HCT116 (cell line): Measurements from ENCODE around the gene MRPS5. TPM values are rescaled to one million over a fixed set of nuclear protein-coding genes. Genes with fewer than 3 reads are reported as not detected.
"Not testable (repeated sequence)": the region's sequence is repeated elsewhere in the genome, so short reads cannot be mapped to it uniquely, and the experiment has no call there.

Experiments used
- ATAC-seq: fragments of 200-7000 bp; cut with Tn5 transposase; 2 replicates; pipeline ENCODE4 v1.9.1; 2020; ENCODE audit warnings: mild to moderate bottlenecking, moderate library complexity
- BruUV-seq: library from RNA; stranded (reverse); fragments of 400-500 nt; replicated peaks from 2 replicates; lab custom pipeline; 2021; lab: Mats Ljungman, UMichigan
- CTCF ChIA-PET: fragments of 300-600 bp; sonication (Branson Sonifier 250); formaldehyde crosslinking; loops from one replicate; lab custom pipeline; 2021; ENCODE audit warnings: antibody characterized with exemption; lab: Charles Lee
- POLR2A ChIA-PET: fragments of 300-600, 350-600 bp; sonication (Branson Sonifier 250); formaldehyde crosslinking; loops from one replicate; lab custom pipeline; 2021; ENCODE audit warnings: antibody characterized with exemption; lab: Charles Lee
- RAD21 ChIA-PET, 2 experiments: fragments of 300-600 bp; sonication (Branson Sonifier 250); formaldehyde crosslinking; loops; one replicate each; lab custom pipeline; 2023; ENCODE audit warnings: low total read pairs in 2 of 2; ENCODE audit not compliant: uncharacterized antibody in 2 of 2, unreplicated experiment in 2 of 2, low non-redundant PET in 1 of 2; lab: Charles Lee
- DNase-seq: peaks from one replicate; pipeline ENCODE4 v3.0.0-alpha.2; 2010; ENCODE audit warnings: low read depth, low spot score
- H2AFZ ChIP-seq: fragments of 200-600 bp; shearing (Covaris generic), sonication (generic); 2 replicates; pipeline ENCODE4 v1.6.1; 2017; ENCODE audit warnings: low read depth, mixed run types, mixed read lengths, antibody characterized with exemption, low read length; ENCODE audit not compliant: poor library complexity, severe bottlenecking
- H3K27ac ChIP-seq: 2 replicates; pipeline ENCODE4 v1.5.1; 2012; ENCODE audit warnings: low read depth, low read length
- H3K27me3 ChIP-seq: fragments of 200-600 bp; sonication (generic); 2 replicates; pipeline ENCODE4 v1.6.1; 2016; ENCODE audit warnings: mixed run types, low read length, mixed read lengths; ENCODE audit not compliant: insufficient read depth
- H3K36me3 ChIP-seq, 2 experiments: fragments of 200-500 bp in 1 of 2; fragments of 200-600 bp in 1 of 2; sonication (Bioruptor generic) in 1 of 2; sonication (generic) in 1 of 2; 2 replicates each; pipeline versions ENCODE4 v1.5.1 to v1.6.1; 2014 to 2016; ENCODE audit warnings: low read length in 2 of 2, inconsistent platforms in 1 of 2, mixed read lengths in 1 of 2, mixed run types in 1 of 2; ENCODE audit not compliant: insufficient read depth in 2 of 2, control insufficient read depth in 1 of 2
- H3K4me1 ChIP-seq, 2 experiments: fragments of 200-600 bp in 1 of 2; sonication (generic) in 1 of 2; 2 replicates each; pipeline versions ENCODE4 v1.5.1 to v1.6.1; 2012 to 2017; ENCODE audit warnings: low read length in 2 of 2, inconsistent platforms in 1 of 2, mild to moderate bottlenecking in 1 of 2, mixed read lengths in 1 of 2, mixed run types in 1 of 2, moderate library complexity in 1 of 2; ENCODE audit not compliant: insufficient read depth in 2 of 2, control insufficient read depth in 1 of 2
- H3K4me2 ChIP-seq: fragments of 200-600 bp; sonication (generic); 2 replicates; pipeline ENCODE4 v1.6.1; 2017; ENCODE audit warnings: mixed run types, low read length, mixed read lengths
- H3K4me3 ChIP-seq, 2 experiments: fragments of 200-600 bp in 1 of 2; sonication (generic) in 1 of 2; replicated peaks in 1 of 2; 2 replicates each; pipeline ENCODE4 v1.5.1; 2011 to 2016; ENCODE audit warnings: low read length in 2 of 2, control low read depth in 1 of 2, low read depth in 1 of 2, mild to moderate bottlenecking in 1 of 2, mixed read lengths in 1 of 2, mixed run types in 1 of 2
- H3K79me2 ChIP-seq: fragments of 200-600 bp; sonication (generic); 2 replicates; pipeline ENCODE4 v1.6.1; 2017; ENCODE audit warnings: mild to moderate bottlenecking, mixed run types, low read length, moderate library complexity, mixed read lengths; ENCODE audit not compliant: insufficient read depth
- H3K9ac ChIP-seq: fragments of 200-600 bp; sonication (generic); 2 replicates; pipeline ENCODE4 v1.6.1; 2016; ENCODE audit warnings: low read length, mixed read lengths
- H3K9me2 ChIP-seq: fragments of 200-600 bp; sonication (generic), shearing (Covaris generic); 2 replicates; pipeline ENCODE4 v1.6.1; 2017; ENCODE audit warnings: mixed run types, mild to moderate bottlenecking, moderate library complexity; ENCODE audit not compliant: insufficient read depth
- H3K9me3 ChIP-seq, 2 experiments: fragments of 200-500 bp in 1 of 2; fragments of 200-600 bp in 1 of 2; sonication (Bioruptor generic) in 1 of 2; sonication (generic) in 1 of 2; 2 replicates each; pipeline ENCODE4 v1.6.1; 2014 to 2017; ENCODE audit warnings: low read length in 2 of 2, mixed read lengths in 2 of 2, inconsistent platforms in 1 of 2, low read depth in 1 of 2, mild to moderate bottlenecking in 1 of 2, mixed run types in 1 of 2, moderate library complexity in 1 of 2; ENCODE audit not compliant: control insufficient read depth in 1 of 2, insufficient read depth in 1 of 2
- H4K20me1 ChIP-seq: fragments of 200-600 bp; sonication (generic), shearing (Covaris generic); 2 replicates; pipeline ENCODE4 v1.6.1; 2017; ENCODE audit warnings: mixed run types, mild to moderate bottlenecking, moderate library complexity; ENCODE audit not compliant: insufficient read depth
- TCF7L2 ChIP-seq: IDR thresholded peaks from 2 replicates; pipeline ENCODE4 v1.7.0; 2011; ENCODE audit warnings: borderline replicate concordance, inconsistent platforms; ENCODE audit not compliant: insufficient read depth, insufficient read length; ENCODE audit errors: extremely low read depth
- YY1 ChIP-seq: IDR thresholded peaks from 2 replicates; pipeline ENCODE4 v1.6.1; 2011; ENCODE audit warnings: low read length, low read depth, moderate library complexity, mild to moderate bottlenecking; ENCODE audit not compliant: insufficient replicate concordance; ENCODE audit errors: extremely low read depth
- intact Hi-C: fragments of 100-400 bp; cut with micrococcal nuclease; formaldehyde crosslinking; loops from 2 replicates; pipeline ENCODE4 v1.10.0; 2022
- total RNA-seq: library from RNA; stranded (reverse); gene quantifications from one replicate; pipeline ENCODE4 v1.2.1, GENCODE V29; 2021; ENCODE audit not compliant: unreplicated experiment

Gene MRPS5
- total RNA-seq, 1 experiment from 2014 or later: 70.6 TPM

DNA sequence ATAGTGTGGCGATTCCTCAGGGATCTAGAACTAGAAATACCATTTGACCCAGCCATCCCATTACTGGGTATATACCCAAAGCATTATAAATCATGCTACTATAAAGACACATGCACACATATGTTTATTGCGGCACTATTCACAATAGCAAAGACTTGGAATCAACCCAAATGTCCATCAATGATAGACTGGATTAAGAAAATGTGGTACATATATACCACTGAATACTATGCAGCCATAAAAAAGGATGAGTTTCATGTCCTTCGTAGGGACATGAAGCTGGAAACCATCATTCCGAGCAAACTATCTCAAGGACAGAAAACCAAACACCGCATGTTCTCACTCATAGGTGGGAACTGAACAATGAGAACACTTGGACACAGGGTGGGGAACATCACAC is 23.3 kb downstream of the MRPS5 start:
- H3K4me1 ChIP-seq, H3K9me2 ChIP-seq, ATAC-seq, H2AFZ ChIP-seq, H3K4me3 ChIP-seq, H3K9ac ChIP-seq, BruUV-seq, RAD21 ChIA-PET, DNase-seq, H3K9me3 ChIP-seq, intact Hi-C loops, H3K27me3 ChIP-seq, H3K27ac ChIP-seq, CTCF ChIA-PET, H3K4me2 ChIP-seq, H4K20me1 ChIP-seq, POLR2A ChIA-PET: not testable (repeated sequence)
- Histone ChIP-seq H3K36me3 (peaks cover 15 to 21% of the 10 kb centered on the region in 2 experiments; a peak in 3 of 4 replicates), H3K79me2 (peaks cover 17% of the 10 kb centered on the region)

DNA sequence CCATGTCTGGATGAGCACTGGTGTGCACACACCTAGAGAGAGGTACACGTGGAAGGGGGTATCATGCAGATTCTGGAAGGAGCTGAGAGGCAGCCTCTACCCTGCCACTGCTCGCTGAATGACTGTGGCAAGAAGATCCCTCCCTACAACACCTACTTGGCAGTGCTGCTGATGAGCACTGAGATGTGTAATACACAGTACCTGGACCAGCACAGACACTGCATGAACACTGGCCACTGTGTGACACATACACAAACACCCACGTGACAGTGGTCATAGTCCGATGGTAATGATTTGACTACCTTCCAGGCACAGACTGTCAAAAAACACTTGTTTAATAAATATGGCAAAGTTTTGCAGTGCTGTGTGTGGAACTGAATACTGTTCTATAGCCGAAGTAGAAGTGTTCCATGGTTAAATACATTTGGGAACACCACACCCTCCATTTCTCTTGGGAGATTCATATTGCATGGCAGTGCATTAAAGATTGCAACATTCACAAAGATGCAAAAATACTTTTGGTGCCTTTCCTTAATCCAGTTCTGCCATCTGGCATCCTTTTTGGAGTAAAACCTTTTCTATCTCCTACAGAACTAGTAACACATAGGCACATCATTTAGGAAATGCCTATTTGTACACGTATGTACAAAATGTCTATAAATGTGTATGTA is 29.6 kb downstream of the MRPS5 start:
- POLR2A ChIA-PET: no interaction called here

More for the DNA sequence above, 29.6 kb downstream of the MRPS5 start:
- H3K27ac ChIP-seq: no peak overlapping the region
- DNase-seq (no peak), ATAC-seq (no peak)
- no peak overlapping the region for H2AFZ ChIP-seq
- no peaks in the 10 kb centered on the region for H4K20me1 ChIP-seq
- CTCF ChIA-PET: interaction anchor here (2.0 kb wide), 1 partner anchor 15 kb away, joined by 6 read pairs; no protein-coding TSS in a partner anchor
- H3K79me2 ChIP-seq: peaks cover 30% of the 10 kb centered on the region
- no peak overlapping the region for H3K4me3 ChIP-seq
- no peaks in the 10 kb centered on the region for H3K9me2 ChIP-seq
- H3K9me3 ChIP-seq: no peaks in the 10 kb centered on the region
- H3K4me1 ChIP-seq: no peaks in the 10 kb centered on the region
- H3K36me3 ChIP-seq: peaks cover 15 to 27% of the 10 kb centered on the region in 2 experiments
- RAD21 ChIA-PET: no interaction called here
- no peak overlapping the region for H3K4me2 ChIP-seq
- intact Hi-C loops: no loop called here
- H3K9ac ChIP-seq: no peak overlapping the region
- BruUV-seq: no TSS peak
- TF ChIP-seq YY1 (no peak), TCF7L2 (no peak)
- no peaks in the 10 kb centered on the region for H3K27me3 ChIP-seq
